IPS-NIHi7 (cell line): ENCODE data around the gene REX1BD.
"Not testable (repeated sequence)": the region's sequence is repeated elsewhere in the genome, so short reads cannot be mapped to it uniquely, and the experiment has no call there.

ENCODE experiments used
- DNase-seq: peaks from one replicate; pipeline ENCODE4 v3.0.0; 2012; ENCODE audit warnings: mixed read lengths; ENCODE audit errors: extremely low spot score

REX1BD gene

GRCh38 chr19:18588611-18589379 is at the start of gene REX1BD:
REX1BD (plus strand) TSS chr19:18588798; CDS start chr19:18588802, 4 bp downstream.
- DNase-seq = peak; percentile 78

- no peak for DNase-seq
Measured at GRCh38 chr19:18539372-18539771, 49.2 kb upstream of the REX1BD start.

GRCh38 chr19:18540200-18540599 is 48.4 kb upstream of the REX1BD start:
- DNase-seq = not testable (repeated sequence)

DNA sequence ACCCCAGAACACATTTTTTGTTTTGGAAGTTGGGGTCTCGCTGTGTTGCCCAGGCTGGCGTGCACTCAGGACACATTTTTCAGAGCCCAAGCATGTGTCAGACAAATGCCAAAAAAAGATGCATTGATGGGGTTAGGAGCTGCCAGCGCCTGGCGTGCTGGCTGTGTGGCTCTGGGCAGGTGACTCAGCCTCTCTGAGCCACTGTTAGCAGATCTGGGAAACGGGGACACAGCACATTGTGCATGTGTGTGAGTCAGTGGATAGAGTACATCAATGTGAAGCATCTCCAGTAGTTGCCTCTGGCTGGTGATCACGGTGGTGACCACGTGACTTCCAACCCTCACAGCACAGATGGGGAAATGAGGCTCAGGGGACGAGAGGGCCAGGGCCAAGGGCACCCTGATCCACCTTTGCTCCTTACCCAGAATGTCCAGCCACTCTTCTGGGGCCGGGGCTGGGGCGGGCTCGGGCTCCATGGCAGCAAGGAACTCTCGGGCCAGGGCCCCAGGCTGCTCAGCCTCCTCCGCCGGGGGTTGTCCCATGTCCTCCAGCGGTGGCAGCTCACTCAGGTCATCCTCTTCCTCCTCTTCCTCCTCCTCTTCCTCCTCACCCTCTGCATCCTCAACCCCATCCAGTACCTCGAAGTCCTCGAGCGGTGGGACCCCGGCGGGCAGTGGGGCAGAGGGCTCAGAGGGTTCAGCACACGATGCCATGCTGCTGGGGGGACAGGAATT is 47.2 kb upstream of the REX1BD start:
- no peak for DNase-seq

GRCh38 chr19:18541992-18542940 is 46.3 kb upstream of the REX1BD start:
- peak; percentile 54 for DNase-seq

DNA sequence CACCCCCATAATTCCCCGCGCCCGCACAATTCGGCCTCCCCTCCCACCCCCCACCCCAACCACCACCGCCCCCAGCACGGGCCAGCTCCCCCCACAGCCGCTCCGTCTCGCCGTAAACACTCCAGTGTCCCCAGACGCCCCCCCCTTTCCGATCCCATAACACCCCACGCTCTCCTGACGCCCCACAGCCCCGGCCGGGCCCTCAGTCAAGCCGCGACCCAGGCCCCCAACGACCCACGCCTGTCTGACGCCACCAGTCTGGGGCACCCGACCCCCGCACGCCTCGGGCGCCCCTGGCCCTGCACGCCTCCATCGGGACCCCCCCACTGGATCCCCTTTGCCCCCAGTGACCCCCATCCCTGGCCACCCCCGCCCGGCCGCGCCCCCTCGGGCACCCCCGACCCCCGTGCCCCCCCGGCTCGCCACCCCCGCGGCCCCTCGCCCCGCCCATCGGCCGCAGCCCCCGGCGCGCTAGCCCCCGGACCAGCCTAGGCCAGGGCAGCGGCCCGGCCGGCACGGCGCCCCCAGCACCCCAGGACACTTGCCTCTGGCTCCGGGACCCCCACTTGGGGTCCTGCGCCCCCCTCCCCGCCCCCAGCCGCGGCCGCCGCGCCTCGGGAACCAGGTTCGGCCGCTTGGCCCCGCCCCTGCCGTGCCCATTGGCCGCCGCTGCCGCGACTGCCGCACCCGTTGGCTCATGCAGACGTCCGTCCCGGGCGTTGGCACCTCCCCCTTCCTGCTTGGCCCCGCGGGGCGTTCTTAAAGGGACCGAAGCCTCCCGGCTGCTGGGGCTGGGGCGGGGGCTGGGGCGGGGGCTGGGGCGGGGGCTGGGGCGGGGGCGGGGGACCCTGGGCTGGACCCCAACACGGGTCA is 45.4 kb upstream of the REX1BD start, which contains the start of gene FKBP8:
TSS of gene FKBP8 (minus strand) at position 633 of the 873 bp plus-strand sequence. CDS start 1,603 bp downstream, outside the sequence.
- peak; percentile 99 for DNase-seq

DNA sequence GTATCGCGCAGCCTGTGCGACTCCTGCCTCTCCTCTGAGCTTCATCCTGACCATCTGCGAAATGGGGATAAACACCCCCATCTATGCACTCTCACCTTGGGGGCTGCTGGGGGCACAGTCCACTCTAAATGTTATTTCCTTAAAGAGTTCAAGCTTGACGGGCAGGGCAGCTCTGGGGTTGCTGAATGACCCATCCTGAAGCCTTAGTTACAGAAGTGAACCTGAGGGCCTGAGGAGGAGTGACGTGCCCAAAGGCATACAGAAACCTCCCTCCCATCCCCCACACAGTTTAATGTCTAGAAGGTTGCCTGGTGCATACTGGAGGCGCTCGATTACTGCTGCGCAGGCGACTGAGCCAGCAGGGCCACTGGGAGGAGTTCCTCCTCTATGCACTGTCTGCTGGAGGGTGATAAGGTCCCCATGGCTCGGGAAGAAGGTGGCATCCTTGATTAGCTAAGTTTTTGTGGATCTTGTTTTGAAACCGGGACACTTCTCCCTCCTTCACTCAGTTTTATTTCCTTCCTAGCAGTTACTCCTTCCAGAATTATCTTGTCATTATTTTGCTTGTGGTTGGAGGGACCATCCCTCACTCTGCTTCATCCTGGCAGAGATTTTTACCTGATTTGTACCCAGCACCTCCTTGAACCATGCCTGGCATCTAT is 44.7 kb upstream of the REX1BD start:
- DNase-seq = peak; percentile 74

DNA sequence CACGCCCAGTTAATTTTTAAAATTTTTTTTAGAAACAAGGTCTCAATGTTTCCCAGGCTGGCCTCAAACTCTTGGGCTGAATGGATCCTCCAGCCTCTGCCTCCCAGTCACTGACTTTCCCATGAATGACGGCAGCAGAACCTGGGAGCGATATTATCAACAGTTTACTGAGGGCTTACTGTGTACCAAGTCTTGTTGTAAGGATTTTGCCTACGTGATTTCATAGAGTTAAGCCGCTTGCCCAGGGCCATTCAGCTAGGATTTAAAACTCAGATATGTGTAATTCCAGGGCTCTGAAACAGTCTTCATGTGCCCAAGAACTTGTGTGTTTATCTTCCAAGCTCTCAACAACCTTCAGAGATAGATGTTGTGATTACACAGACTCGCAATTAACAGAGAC is 37.0 kb upstream of the REX1BD start:
- DNase-seq = no peak

DNA sequence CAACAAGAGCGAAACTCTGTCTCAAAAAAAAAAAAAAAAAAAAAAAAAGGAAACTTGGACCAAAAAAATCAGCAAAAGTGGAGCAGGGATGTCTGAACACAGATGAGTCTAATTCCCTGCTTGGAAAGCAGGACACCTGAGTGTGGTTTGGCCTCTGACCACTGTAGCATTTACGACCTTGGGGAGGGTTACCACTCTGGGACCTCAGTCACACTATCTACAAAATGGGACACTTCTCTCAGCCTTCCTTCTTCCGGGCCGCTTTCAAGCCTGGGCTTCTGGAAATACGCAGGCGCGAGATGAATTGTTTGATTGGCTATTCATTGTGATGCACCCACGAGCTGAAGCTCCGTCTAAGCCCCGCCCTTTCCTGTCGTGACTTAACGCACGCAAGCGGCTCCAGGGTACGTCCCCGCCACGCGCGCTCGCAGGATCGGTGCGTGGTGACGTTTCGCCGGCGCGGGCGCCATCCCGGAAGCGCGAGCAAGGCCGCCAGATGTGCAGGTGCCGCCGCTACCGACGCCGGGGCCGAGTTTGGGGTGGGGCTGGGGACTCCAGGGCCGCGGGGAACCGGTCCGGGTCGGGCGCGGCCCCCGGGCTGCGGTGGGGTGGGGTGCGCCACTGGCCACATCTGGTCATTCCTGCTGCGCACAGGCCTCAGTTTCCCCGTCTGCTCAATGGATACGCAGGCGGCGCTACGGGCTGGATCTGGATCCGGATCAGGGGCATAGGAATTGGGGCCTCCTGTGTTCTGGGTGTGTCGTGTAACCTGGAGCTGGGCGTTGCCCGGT is 31.0 kb upstream of the REX1BD start, which contains the start of gene KXD1:
TSS of gene KXD1 (plus strand) at position 460 of the 791 bp plus-strand sequence. CDS start 4,187 bp downstream, outside the sequence.
- DNase-seq = peak; percentile 92

DNA sequence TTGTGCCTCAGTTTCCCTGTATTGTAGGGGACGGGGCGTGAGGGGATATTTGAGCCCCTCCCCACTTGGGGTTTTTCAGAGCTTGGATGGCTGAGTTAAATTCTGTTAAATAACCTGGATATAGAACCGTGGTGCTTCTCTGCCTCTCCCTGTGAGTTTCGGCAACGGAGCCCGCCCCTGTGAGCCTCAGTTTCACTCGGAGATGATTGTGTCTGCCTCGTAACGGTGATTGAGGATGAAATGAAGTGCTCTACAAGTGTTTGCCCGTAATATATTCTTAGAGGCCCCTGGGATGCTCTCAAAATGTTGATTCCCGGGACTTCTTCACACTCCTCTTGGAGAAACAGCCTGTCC is 30.4 kb upstream of the REX1BD start:
- no peak for DNase-seq

DNA sequence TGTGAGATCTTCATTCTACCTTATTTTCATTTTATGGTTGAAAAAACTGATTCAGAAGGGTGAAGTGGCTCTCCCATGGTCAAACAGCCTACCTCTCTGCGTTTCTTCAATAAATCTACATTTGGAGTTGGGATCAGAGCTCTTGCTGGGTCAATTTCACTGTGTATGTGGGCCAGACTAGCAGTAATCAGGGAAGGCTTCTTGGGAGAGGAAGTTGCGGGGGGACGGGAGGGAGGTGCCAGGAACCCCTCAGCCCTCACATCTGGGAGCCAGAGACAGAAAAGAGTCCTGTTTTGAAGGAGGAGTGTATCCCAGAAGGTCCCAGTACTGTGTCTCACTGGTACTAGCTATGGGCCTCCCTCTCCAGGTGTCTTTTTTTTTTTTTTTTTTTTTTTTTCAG is 30.0 kb upstream of the REX1BD start:
- DNase-seq = no peak

DNA sequence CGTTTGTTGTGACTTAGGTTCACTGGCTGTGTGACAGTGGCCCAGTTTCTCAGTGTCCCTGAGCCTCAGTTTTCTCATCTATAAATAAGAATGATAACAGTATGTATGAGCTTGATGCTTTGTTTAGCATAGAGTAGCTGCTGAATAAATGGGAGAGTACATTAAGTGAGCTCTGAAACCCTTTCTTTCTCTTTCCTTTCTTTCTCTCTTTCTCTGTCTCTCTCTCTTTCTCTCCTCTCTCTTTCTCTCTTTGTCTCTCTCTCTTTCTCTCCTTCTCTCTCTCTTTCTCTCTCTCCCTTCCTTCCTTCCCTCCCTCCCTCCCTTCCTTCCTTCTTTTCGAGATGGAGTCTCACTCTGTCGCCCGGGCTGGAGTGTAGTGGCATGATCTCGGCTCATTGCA is 28.9 kb upstream of the REX1BD start:
- no peak for DNase-seq

DNA sequence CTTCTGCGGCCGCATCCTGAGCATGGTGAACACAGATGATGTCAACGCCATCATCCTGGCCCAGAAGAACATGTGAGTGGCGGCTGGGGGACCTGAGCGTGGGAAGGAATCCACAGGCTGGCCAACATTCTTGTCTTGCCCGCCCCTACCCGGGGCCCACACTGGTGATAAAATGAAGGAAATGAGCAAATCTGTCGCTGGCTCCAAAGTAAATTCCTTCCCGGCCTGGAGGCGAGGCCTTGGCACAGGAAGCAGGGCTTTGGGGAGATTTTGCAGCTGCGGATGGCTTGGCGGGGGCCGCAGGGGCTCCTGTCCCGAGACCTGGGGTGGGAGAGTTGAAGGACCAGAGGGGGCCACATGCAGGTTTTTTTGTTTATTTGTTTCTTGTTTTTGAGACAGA is 26.5 kb upstream of the REX1BD start:
- DNase-seq = no peak

GRCh38 chr19:18566953-18567352 is 21.6 kb upstream of the REX1BD start:
- no peak for DNase-seq

DNA sequence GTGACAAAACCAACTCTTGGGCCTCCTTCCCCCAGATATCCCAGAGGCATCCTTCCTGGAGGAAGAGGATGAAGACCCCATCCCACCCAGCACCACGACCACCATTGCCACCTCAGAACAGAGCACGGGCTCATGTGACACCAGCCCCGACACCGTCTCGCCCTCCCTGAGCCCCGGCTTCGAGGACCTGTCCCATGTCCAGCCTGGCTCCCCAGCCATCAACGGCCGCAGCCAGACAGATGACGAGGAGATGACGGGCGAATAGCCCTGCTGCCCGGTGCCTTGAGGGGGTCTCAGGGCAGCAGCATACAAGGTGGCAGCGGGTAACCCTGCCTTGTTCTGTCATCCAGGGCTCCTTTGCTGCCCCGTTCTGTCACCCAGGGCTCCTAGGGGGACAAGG is 20.2 kb upstream of the REX1BD start:
- no peak for DNase-seq

DNA sequence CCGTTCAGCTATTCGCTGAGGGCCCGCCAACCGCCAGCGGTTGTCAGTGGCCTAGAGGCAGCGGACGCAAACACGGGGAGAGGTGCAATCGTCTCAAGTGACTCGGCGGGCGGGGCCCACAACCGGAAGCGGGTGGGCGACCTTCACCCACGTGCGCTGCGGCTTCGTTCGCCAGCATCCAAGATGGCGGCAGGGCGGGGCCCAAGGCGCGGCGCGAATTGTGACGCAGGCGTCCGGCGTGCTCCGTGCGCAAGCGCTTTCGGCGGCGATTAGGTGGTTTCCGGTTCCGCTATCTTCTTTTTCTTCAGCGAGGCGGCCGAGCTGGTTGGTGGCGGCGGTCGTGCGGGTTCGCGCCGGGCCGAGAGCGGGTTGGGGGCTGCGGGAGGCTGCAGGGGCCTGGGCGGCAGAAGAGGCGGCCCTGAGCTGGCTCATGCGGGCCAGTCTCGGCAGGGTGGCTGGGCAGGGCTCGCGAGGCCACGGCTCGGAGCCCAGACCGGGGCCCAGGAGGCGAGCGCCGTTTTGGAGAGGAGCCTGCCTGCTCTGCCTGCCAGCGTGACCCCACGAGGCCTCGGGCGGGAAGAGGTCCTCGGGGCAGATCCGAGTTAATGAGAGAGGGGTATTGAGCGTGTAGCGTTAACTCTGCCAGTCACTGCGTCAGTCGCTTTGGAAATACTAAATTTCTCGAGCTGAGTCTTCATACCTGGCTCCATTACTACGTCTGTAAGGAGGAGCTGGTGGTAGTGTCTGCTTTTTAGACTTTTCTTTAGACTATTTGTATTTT is 16.8 kb upstream of the REX1BD start, which contains the start of gene UBA52:
TSS of gene UBA52 (plus strand) at position 294 of the 781 bp plus-strand sequence. CDS start 1,444 bp downstream, outside the sequence.
- DNase-seq = peak; percentile 96

DNA sequence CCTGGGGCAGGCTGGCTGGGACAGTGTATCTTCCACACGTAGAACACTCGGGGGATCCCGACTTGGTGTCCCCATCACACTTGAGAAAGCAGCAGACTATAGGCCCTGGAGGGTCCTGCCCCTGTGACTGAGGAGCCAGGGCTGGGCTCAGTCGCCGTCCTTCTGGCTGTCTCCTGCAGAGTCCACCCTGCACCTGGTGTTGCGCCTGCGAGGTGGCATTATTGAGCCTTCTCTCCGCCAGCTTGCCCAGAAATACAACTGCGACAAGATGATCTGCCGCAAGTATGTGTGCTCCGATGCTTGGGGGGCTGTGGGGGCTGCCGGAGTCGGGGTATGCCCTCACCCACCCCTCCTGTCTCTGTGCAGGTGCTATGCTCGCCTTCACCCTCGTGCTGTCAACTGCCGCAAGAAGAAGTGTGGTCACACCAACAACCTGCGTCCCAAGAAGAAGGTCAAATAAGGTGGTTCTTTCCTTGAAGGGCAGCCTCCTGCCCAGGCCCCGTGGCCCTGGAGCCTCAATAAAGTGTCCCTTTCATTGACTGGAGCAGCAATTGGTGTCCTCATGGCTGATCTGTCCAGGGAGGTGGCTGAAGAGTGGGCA is 13.8 kb upstream of the REX1BD start:
- no peak for DNase-seq

DNA sequence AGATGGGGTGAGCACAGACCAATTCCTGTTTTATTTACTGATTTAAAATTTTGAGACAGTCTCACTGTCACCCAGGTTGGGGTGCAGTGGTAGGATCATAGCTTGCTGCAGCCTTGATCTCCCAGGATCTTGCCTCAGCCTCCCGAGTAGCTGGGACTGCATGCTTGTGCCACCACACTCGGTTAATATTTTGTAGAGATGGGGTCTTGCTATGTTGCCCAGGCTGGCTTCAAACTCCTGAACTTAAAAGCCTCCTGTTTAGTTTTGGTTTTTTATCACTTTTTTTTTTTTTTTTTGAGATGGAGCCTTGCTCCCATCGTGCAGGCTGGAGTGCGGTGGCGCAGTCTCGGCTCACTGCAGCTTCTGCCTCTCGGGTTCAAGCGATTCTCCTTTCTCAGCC is 12.2 kb upstream of the REX1BD start:
- no peak for DNase-seq
